ENCODE measurements around the gene IL17RD. TPM values are rescaled to one million over a fixed set of nuclear protein-coding genes. Genes with fewer than 3 reads are reported as not detected.

Gene IL17RD
- total RNA-seq, 1 experiment from 2014 or later = 8.3 TPM

GRCh38 chr3:57091521-57092273 is 73.5 kb downstream of the IL17RD start:
- DNase-seq = no peak
- Histone ChIP-seq H3F3A (ENCODE audit: insufficient read depth, low read depth) (no peaks in the 10 kb centered on the region), H4K20me1 (ENCODE audit: insufficient read depth) (no peaks in the 10 kb centered on the region), H3K9me3 (ENCODE audit: insufficient read depth, low read depth) (no peaks in the 10 kb centered on the region), H3K4me3 (no peak overlapping the region), H3K79me2 (ENCODE audit: low read depth) (no peaks in the 10 kb centered on the region), H3K36me3 (ENCODE audit: low read depth) (no peaks in the 10 kb centered on the region), H3K27me3 (ENCODE audit: insufficient read depth, low read depth) (no peaks in the 10 kb centered on the region), H3K4me1 (replicated peaks; ENCODE audit: insufficient read depth) (no peaks in the 10 kb centered on the region), H3K4me2 (no peak overlapping the region), H2AFZ (no peak overlapping the region), H3K27ac (no peak overlapping the region), H3K9me2 (ENCODE audit: insufficient read depth) (no peaks in the 10 kb centered on the region)
- POLR2A ChIA-PET (ENCODE audit: unreplicated experiment) = interaction anchor here (0.6 kb wide), 1 partner anchor 383 kb away, joined by 3 read pairs; no protein-coding TSS in a partner anchor
- no peak for TF ChIP-seq CTCF (conservative IDR thresholded peaks at IDR 0.05)
- TF ChIP-seq EZH2 (IDR thresholded peaks at IDR 0.05; ENCODE audit: low read depth) = no peak
- CTCF ChIA-PET = no interaction called here
- no TSS peak for BruUV-seq (replicated peaks)
- intact Hi-C loops (cut with micrococcal nuclease; ENCODE audit: unreplicated experiment) = no loop called here

GRCh38 chr3:57089043-57089442 is 76.1 kb downstream of the IL17RD start:
- no peak for TF ChIP-seq EZH2 (IDR thresholded peaks at IDR 0.05; ENCODE audit: low read depth)
- no peak for TF ChIP-seq CTCF (conservative IDR thresholded peaks at IDR 0.05)
- CTCF ChIA-PET = interaction anchor here (0.6 kb wide), 1 partner anchor 10 kb away, joined by 4 read pairs; no protein-coding TSS in a partner anchor
- no TSS peak for BruUV-seq (replicated peaks)
- Histone ChIP-seq H3K36me3 (ENCODE audit: low read depth) (no peaks in the 10 kb centered on the region), H2AFZ (no peak overlapping the region), H3K4me3 (no peak overlapping the region), H3K9me3 (ENCODE audit: insufficient read depth, low read depth) (no peaks in the 10 kb centered on the region), H3K27ac (no peak overlapping the region), H3K4me2 (no peak overlapping the region), H3K9me2 (ENCODE audit: insufficient read depth) (no peaks in the 10 kb centered on the region), H3F3A (ENCODE audit: insufficient read depth, low read depth) (peaks cover under 1% of the 10 kb centered on the region; the same call in 1 of the 2 replicates), H3K79me2 (ENCODE audit: low read depth) (no peaks in the 10 kb centered on the region), H3K27me3 (ENCODE audit: insufficient read depth, low read depth) (no peaks in the 10 kb centered on the region), H3K4me1 (replicated peaks; ENCODE audit: insufficient read depth) (peaks cover 11% of the 10 kb centered on the region), H4K20me1 (ENCODE audit: insufficient read depth) (no peaks in the 10 kb centered on the region)
- intact Hi-C loops (cut with micrococcal nuclease; ENCODE audit: unreplicated experiment) = no loop called here
- POLR2A ChIA-PET (ENCODE audit: unreplicated experiment) = no interaction called here
- DNase-seq = no peak

- Histone ChIP-seq H3K27ac (no peak overlapping the region), H3K36me3 (ENCODE audit: low read depth) (no peaks in the 10 kb centered on the region), H3K79me2 (ENCODE audit: low read depth) (no peaks in the 10 kb centered on the region), H3K9me3 (ENCODE audit: insufficient read depth, low read depth) (no peaks in the 10 kb centered on the region), H3K4me1 (replicated peaks; ENCODE audit: insufficient read depth) (peaks cover 16% of the 10 kb centered on the region), H3F3A (ENCODE audit: insufficient read depth, low read depth) (peaks cover 6% of the 10 kb centered on the region; the same call in 1 of the 2 replicates), H2AFZ (no peak overlapping the region), H3K4me3 (no peak overlapping the region), H3K4me2 (no peak overlapping the region), H3K9me2 (ENCODE audit: insufficient read depth) (no peaks in the 10 kb centered on the region), H3K27me3 (ENCODE audit: insufficient read depth, low read depth) (no peaks in the 10 kb centered on the region), H4K20me1 (ENCODE audit: insufficient read depth) (no peaks in the 10 kb centered on the region)
- BruUV-seq (replicated peaks) = no TSS peak
- POLR2A ChIA-PET (ENCODE audit: unreplicated experiment) = no interaction called here
- TF ChIP-seq CTCF (conservative IDR thresholded peaks at IDR 0.05) (no peak), EZH2 (IDR thresholded peaks at IDR 0.05; ENCODE audit: low read depth) (no peak)
- no peak for DNase-seq
- CTCF ChIA-PET = no interaction called here
- intact Hi-C loops (cut with micrococcal nuclease; ENCODE audit: unreplicated experiment) = no loop called here
Observed at GRCh38 chr3:57088503-57088902, 76.7 kb downstream of the IL17RD start.
